IPS-18c (cell line): ENCODE measurements around the gene MPRIP.

Experiments
- H3K4me3 ChIP-seq: 2 replicates; pipeline ENCODE4 v1.7.0; 2013; ENCODE audit warnings: low read depth, mild to moderate bottlenecking, low read length, moderate library complexity; ENCODE audit not compliant: insufficient read depth
- H3K9me3 ChIP-seq: one replicate; pipeline ENCODE4 v1.6.1; 2013; ENCODE audit warnings: mild to moderate bottlenecking, low read length, moderate library complexity; ENCODE audit not compliant: control insufficient read depth, insufficient read depth

Gene MPRIP

GRCh38 chr17:17084941-17085340 is 42.7 kb downstream of the MPRIP start:
- H3K4me3 ChIP-seq = no peak overlapping the region
- no peaks in the 10 kb centered on the region for H3K9me3 ChIP-seq

GRCh38 chr17:17086585-17086984 is 44.3 kb downstream of the MPRIP start:
- Histone ChIP-seq H3K4me3 (no peak overlapping the region), H3K9me3 (no peaks in the 10 kb centered on the region)

DNA sequence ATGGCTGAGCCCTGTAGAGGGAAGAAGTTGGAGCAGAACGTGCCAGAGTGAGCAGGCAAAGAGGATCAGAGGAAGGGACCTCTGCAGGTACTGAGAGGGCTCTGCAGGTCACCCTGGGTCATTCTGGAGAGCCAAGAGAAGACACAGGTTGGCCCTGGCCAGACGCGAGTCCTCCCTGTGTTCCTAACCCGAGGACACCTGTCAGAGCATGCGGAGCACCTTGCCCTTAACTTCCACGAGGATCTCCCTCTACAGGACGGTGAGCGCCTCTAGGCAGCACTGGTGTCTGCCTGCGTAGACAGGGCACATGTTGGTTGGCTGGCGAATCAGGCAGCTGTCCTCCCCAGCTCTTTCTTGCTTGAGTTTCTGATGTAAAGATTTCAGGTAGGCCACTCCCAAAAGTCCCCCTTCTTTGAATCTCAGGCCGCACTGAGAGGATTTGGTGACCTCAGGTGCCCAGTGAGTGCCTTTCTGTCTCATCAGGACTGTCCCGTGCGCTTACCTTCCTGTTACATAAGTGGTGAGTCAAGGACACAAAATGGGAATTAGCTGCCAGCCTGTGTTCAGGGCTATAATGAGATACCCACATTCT is 45.3 kb downstream of the MPRIP start:
- Histone ChIP-seq H3K4me3 (no peak overlapping the region), H3K9me3 (no peaks in the 10 kb centered on the region)

- Histone ChIP-seq H3K9me3 (no peaks in the 10 kb centered on the region), H3K4me3 (no peak overlapping the region)
Measured at GRCh38 chr17:17088086-17088485, 45.8 kb downstream of the MPRIP start.

- no peak overlapping the region for H3K4me3 ChIP-seq
- H3K9me3 ChIP-seq = no peaks in the 10 kb centered on the region
Measured at GRCh38 chr17:17088541-17089525, 46.6 kb downstream of the MPRIP start.

- Histone ChIP-seq H3K4me3 (no peak overlapping the region), H3K9me3 (no peaks in the 10 kb centered on the region)
Measured at GRCh38 chr17:17089796-17090641, 47.8 kb downstream of the MPRIP start.

DNA sequence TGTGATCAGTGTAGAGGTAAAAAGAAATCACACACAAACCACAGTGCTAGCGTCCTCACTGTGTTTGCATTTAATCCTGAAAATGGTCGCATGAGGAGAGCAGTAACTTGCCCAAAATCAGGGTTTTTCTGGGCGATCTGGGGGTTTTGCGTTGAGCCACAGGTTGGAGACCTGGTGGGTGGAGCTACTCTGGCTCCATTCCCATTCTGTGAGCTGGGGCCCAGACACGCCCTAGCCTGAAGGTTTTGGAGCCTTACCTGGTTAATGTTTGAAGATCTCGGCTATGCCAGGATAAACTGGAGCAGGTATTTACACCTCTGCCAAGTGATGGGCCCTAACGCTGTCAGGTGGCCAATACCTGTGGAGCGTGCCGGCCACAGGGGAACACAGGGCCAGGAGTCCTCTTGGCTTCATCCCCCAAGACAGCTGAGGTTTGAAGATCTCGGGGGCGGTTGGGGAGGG is 48.4 kb downstream of the MPRIP start:
- Histone ChIP-seq H3K4me3 (no peak overlapping the region), H3K9me3 (no peaks in the 10 kb centered on the region)

DNA sequence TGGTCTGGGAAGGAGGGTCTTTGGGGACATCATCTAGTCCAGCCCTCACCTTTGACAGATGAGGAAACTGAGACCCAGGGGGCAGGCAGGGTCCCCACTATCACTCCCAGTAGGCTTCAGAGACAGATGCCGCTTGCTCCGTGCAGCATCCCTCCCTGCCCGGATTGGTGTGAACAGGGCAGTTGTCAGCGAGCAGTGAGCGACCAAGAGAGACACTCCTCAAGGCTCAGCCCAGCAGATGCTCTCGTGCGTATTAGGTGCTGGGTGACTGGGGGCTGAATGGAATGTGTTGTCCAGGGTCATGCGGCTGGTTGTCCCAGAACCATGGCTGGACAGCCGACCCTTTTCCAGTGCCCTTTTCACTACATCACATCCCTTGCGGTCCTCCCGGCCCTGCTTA is 49.0 kb downstream of the MPRIP start:
- Histone ChIP-seq H3K9me3 (no peaks in the 10 kb centered on the region), H3K4me3 (no peak overlapping the region)

GRCh38 chr17:17091856-17092756 is 49.8 kb downstream of the MPRIP start:
- no peaks in the 10 kb centered on the region for H3K9me3 ChIP-seq
- H3K4me3 ChIP-seq = no peak overlapping the region

DNA sequence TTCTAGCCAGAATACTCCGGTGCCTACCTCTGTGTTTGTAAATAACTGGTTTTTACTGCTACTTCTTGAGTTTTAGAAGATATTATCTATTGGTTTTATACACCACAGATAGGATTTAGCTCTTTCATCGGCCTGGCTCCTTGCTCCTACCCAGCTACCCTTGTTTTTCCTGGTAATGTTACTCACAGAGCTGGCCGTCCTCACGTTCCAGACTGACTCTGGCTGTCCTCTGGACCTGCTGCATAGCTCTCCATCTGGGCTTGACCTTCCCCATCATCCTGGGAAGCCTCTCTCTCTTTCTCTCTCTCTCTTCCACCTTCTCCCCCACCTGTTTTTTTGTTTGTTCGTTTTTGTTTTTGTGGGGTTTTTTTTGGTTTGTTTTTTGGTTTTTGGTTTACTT is 51.5 kb downstream of the MPRIP start:
- H3K4me3 ChIP-seq = no peak overlapping the region

DNA sequence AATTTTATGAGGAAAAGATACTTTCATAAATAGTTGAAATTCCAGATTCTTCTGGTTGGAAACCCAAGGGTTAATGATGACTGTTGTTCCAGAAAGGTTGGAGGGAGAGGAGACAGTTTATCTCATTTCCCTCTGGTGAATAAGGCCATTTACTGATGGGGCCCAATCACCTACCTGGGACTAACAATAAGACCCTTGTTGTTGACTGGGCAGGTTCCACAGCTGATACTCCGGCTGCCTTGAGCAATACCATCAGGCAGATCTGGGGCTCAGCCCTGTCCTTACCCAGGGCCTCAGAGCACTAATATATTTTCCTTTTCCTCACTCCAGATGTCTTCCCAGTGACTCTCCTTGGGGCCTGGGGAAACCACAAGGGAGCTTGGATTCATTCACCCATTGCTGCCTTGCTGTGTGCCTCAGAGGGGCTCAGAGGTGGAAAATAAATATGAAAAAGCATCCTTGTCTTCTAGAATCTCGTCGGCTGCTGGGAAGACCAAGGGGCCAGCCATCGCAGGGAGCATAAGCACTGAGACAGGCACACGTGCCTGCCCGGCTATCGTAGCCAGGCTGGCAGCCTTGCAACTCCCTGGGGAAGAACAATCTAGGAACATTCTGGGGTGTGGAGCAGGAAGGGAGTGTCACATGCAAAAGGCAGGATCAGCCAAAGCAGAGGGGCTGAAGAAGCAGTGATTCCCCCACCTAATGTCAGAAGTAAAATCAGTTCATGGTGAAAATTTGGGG is 54.4 kb downstream of the MPRIP start:
- Histone ChIP-seq H3K9me3 (no peaks in the 10 kb centered on the region), H3K4me3 (no peak overlapping the region)

More for the DNA sequence above, 51.5 kb downstream of the MPRIP start:
- no peaks in the 10 kb centered on the region for H3K9me3 ChIP-seq

DNA sequence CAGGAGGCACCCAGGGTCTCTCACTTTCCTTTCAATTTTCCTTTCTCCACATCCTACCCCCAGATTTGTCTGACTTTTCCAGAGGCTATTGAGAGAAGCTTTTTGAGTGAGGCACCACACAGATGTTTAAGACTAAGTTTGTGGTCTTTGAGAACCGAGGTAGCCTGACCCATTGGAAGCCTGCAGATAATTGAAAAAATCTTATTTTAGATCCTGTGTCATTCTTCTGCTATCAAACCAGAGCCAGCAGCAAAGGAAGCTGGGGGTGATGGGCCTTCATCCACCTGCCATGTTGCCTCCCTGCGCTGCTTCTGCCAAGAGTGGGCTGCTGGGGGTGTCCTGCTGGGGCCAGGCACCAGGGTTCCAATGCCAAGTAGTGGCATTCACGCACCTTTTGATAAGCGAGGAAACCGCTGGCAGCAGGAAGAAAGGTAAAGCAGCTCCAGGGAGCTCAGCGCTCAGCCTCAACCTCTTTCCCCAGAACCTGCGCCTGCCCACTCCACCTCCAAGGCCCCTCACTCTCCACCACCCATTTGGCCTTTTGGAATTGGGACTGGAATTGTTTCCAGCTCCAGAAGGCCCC is 55.6 kb downstream of the MPRIP start:
- no peak overlapping the region for H3K4me3 ChIP-seq
- no peaks in the 10 kb centered on the region for H3K9me3 ChIP-seq

GRCh38 chr17:17098551-17099179 is 56.4 kb downstream of the MPRIP start:
- no peaks in the 10 kb centered on the region for H3K9me3 ChIP-seq
- H3K4me3 ChIP-seq = no peak overlapping the region

DNA sequence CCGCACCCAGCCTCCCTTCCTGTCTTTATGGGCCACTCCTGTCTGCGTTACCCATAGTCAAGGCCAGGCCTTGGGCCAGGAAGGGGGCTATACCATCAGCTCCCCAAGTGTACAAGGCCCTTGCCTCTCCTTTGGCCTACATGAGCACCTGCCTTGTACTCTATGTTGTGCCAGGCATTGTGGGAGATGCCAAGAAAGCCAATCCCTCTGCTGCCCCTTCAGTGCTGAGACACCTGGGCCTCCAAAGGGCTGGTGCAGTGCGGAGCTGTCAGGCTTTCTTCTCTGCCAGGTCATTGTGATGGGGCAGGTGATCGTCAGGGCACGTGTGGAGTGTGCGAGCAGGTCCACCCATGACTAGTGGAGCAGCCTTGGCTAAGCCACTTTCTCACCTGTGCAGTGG is 59.9 kb downstream of the MPRIP start:
- Histone ChIP-seq H3K9me3 (no peaks in the 10 kb centered on the region), H3K4me3 (no peak overlapping the region)

GRCh38 chr17:17103160-17103559 is 60.9 kb downstream of the MPRIP start:
- no peaks in the 10 kb centered on the region for H3K9me3 ChIP-seq

More at GRCh38 chr17:17103160-17103559, 60.9 kb downstream of the MPRIP start:
- H3K4me3 ChIP-seq = no peak overlapping the region
